Activated CD4-positive, alpha-beta T cell treated with anti-CD3 and anti-CD28 coated beads, Interleukin-2, Interleukin-6, amounts not matched to agents 100 ng/mL and 50 ng/mL, durations not matched to agents 16 hours and 8 hours (primary cell): ENCODE results near the gene KCNG2.

Experiments
- DNase-seq: peaks from one replicate; pipeline ENCODE4 v3.0.0-alpha.2; 2020

KCNG2 gene

DNA sequence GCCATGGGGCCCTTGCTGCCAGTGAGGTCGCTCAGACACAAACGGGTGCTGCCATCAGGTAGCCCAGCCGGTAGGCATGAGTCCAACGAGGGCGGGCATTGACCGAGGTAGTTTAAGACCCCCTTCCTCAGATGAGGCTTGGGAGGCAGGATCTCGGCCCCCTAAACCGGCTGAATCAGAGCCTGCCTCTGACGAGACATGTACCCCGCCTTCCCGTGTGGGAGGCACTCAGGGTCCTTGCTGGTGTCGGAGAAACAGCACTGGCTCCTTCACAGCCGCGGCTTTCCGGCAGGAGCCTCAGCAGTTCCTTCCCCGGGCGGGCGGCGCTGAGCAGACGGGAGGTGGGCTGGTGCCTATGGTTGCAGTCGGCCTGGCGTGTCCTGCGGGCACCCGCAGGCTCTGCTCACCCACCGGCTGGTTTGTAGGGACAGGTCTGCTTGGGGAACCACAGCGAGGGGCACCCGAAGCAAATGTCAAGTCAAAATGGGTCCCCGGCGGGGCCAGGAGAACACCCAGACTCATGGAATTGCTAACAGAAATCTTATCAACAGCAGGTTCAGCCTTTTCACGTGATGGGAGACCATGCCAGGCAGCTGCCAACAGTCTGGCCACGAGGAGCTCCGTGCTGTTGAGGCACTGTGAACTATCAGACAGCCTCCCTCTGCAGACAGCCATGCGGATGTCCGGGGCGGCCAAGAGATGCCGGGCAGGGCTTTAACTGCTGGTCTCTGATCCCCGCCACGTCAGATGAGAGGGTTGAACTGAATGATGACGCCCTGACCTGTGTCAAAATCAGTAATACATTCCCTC is 2.8 kb downstream of the KCNG2 start:
- no peak for DNase-seq

DNA sequence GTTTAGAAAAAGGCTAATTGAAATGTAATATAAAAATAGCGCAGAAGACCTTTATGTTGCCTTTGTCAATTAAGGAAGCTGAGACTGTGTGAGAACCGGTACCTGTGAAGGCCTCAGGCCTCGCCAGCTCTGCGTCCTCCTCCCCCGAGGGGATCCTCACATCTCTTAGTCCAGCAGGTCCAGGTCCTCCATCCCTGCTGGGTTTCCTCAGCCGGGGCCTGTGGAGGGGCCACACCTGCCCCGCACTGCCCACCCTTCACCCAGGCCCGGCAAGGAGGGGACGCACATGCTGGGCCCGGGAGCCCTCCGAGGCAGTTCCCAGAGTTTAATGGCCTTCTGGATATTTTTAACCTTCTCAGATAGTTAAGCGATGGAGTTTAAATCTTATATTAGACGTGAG is 3.5 kb downstream of the KCNG2 start:
- DNase-seq = no peak

DNA sequence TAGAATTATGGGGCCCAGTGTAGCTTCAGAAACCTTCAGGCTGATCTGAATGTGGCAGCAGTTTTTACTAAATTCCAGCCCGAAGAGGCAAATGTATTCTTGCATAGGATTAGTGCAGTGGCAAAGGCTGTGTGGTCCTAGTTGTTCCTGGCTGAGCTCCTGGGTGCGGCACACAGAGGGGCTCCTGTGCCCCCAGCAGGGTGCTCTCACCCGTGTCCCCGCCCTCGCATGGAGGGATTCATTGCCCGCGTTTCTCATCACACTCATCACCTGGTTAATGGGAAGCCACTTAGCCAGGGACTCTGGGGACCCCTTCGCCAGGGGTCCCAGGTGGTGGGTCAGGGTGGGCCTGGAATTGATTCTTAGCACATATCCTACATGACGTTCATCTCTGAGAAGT is 3.9 kb downstream of the KCNG2 start:
- DNase-seq = no peak

DNA sequence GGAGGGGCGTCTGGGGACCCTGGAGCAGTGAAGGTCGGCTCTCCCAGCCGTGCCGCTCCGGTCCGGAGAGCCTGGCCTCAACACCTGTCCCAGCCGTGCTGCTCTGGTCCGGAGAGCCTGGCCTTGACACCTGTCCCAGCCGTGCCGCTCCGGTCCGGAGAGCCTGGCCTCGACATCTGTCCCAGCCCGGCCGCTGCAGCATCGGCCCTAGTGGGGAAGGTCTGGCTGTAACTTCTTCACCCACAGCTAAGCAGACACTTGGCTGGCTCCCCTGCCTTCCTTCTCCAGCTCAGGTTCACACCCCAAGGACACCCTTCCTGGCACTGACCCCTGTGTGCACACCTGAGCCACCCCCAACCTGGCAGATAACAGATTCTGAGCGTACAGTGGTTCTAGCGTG is 4.6 kb downstream of the KCNG2 start:
- no peak for DNase-seq

DNA sequence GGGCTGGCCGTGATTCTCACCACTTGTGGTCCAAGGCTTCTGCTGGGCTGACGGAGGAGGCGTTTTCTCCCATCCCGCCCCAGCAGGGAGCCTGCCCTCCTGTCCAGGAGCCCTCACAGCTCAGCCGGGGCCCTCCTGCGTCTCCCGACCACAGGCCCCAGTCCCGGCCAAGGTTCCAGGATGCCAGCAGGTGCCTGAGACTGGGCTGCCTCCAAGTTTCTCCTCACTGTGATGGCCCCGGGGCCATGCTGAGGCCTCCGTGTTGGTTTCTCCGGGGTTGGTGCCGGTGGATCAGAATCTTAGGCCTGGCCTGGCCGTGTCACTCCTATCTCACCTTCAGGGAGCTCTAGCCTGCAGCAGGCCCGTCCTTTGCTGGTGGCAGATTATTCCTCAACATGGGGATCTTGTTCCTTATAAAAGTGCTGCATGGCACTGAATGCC is 5.9 kb downstream of the KCNG2 start:
- DNase-seq = no peak

DNA sequence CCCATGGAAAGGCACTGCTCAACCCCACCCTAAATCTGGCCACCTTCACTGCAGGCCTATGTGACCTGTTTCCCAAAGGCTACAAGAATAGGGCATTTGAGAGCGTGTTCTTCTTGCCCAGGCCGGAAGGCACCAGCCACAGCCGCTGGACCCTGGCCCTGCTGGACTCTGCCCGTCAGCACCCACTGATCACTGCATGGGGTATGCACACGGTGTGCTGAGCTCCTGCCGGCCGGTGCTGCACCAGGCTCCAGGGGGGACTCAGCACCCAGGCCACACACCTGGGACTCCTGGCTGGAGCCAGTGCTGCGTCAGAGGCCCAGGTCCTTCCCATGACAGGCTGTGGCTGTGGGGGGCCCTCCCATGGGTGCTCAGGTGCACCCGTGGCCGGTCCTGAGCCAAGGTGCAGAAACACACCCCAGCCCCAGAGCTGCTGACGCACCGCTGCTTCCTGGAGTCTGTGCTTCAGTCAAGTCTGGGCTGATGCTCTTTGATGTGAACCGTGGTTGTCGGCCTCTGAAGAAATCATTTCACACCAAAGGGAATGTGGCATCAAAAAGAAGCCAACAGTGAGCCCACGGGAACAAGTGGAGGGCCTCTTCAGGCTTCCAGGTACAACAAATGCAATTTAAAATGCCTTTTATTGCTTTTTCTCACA is 6.5 kb downstream of the KCNG2 start:
- no peak for DNase-seq

DNA sequence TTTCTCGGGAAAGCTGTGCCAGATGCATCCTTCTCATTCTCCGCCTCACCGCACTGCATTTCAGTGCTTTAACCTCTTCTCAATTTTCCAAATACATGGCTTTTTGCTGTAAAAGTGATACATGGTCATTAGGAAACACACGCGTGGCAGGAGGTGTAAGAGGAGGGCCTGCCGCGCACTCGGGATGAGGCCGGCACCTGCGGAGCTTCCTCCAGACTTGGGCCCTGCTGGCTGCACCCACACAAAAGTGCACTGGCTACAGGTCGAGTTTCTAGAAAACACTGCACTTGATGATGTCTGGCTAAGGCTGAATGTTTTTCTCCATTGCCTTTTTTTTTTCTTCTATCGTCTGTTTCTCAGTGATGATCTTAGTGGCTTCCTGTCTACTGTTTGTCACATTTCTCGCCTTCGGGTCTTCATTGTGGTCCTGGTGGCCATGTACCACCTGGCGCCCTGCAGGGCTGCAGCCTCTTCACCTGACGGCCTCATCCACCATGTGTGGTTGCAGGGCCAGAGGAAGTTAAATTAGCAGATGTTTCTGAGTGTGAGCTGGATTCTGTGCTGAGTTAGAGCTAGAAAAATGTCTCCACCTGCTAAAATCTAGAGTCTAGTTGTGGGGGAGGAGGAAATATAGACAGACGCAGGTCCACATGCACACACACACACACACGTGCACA is 7.6 kb downstream of the KCNG2 start:
- DNase-seq = no peak

DNA sequence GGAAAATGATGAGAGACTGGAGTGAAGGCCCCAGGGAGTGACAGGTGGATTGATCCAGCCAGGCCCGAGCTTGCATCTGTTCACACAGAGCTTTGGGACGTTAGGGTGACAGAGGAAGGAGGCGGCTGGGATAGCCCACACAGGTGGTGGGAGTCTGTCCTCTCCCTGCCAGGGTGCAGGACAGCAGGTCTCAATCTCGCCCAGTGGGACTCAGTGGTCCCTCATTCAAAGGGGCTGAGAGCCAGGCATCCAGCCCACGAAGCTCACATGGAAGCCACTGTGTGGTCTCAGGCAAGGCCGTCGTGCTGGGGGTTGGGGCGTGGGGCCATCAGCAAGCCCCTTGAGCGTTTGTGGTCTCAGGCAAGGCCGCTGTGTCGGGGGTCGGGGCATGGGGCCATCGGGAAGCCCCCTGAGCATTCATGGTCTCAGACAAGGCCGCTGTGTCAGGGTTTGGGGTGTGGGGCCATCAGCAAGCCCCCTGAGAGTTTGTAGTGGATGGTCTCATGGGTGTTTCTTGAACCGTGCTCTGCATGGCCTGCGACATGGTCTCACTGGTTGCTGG is 8.3 kb downstream of the KCNG2 start:
- no peak for DNase-seq

DNA sequence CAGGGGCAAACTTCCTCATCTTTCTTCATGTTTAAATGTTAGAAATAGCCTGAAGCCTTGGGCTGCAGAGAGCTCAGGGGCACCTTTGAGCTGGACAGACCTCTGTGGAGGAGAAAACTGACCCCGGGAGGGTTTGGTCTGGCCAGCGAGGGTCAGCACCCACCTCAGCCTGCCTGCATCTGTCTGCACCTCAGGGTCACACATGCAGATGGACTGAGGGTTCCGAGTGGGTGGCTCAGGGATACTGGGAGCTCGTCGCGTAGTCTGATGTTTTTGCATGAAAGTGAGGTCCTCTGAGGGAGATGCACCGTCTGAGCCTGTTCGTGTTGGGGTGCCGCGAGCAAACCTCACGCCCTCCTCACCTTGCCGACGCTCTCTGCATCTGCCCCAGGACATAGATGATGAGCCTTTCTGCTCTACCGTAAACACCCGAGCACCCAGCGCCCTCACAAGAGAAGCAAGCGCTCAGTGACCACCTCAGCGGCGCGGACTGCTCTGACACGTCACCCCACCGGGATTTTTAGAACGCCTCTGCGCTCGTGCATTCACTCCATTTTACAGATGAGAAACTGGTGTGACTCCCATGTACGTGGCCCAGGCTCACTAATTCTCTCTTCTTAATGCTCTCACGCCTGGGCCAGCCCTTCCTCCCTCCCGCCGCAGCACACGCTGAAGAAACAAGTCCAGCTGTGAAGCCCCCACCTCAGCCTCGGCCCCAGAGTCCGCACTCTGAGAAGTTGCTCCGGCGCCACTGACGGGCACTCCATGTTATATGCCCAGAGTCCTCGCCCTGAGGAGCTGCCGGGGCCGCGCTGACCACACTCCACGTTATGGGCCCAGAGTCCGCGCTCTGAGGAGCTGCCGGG is 9.5 kb downstream of the KCNG2 start:
- DNase-seq = no peak

DNA sequence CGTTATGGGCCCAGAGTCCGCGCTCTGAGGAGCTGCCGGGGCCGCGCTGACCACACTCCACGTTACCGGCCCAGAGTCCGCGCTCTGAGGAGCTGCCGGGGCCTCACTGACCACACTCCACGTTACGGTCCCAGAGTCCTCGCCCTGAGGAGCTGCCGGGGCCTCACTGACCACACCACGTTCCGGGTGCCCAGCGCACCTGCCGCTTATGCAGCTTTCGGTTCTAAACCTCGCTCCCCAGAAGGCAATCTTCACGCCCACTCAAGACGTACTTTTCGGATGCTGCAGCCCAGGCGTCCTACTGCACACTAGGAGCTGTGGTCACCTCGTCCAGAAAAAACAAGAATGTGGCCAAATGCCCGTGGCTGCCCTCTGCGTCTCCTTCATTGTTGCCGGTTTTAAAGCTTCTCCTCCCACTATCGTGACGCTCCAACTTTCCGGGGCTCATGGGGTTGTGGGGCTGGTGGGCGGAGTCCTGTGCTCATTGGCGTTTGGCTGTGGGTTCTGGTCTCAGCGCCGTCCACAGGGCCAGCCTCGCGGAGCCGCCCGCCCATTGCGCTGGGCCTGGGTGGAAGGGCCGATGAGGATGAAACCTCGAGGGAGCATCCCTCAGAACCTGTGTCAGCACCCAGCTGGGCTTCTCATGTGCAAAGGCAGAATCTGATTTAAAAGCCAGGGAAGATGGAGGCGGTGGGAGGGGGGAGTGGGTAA is 11.9 kb downstream of the KCNG2 start:
- DNase-seq = no peak

DNA sequence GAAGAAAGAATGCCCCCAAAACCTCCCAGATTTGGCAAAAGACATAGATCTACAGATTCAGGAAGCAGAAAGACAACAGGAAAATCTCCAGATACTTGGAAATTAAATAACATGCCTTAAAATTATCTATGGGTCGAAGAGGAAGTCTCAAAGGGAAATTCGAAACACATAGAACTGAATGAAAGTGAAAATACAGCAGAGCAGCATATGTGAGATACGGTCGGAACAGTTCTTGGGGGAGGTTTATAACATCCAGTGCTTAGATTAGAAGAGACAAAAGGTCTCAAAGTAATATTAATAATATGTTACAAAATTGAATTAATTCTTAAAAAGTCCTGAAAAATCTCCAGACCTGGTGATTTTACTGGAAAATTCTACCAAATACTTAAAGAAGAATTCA is 14.3 kb downstream of the KCNG2 start:
- no peak for DNase-seq

DNA sequence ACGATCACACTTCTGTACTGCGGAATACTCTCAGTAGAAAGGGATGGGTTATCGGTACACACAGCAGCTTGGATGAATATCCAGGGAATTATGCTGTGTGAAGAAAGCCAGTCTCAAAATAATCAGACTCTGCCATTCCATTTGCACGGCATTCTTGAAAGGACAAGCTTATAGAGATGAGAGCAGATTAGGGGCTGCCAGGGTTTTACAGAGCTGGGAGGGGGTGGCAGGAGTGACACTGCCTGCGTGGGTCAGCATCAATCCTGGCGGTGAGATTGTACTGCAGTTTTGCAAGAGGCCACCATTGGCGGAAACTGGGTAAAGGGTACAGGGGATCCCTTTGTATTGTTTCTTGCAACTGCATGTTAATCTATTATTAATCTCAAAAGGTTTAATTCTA is 16.6 kb downstream of the KCNG2 start:
- no peak for DNase-seq

DNA sequence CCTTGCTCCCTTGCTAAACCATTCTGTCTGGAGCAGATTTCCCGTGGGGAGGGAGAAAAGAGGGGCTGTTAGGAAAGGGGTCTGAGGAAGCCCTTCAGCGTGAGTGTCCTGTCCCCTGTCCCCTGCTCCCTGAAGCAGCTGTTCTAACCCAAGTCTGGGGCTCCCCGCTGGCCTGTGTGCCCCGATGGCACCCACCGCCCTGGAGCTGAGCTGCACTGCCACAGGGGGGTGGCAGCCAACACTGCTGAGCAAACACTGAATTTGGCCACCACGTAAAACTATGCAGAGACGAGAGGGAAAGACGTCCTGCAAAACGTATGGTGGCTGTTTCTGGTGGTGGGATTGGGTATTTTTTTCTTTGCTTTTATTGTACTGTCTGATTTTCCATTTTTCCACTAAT is 17.9 kb downstream of the KCNG2 start:
- DNase-seq = no peak

DNA sequence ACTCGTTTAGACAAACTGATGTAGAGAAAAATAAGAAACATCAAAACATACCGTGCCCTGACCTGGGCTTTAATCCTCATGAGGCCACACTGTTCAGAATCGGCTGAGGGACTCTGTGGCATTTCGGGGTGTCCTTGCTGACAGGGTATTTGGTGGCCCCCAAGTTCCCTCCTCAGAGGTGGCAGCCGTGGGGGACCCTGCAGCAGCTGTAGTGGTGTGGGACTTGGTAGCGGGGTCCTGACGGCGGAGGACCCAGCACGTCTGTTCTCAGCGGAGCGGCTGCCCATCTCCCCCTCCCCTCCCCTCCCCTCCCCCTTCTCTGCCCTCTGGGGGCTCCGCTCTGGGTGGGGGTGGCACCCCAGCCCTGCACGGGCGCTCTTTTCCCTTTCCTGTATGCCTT is 18.4 kb downstream of the KCNG2 start:
- DNase-seq = no peak

DNA sequence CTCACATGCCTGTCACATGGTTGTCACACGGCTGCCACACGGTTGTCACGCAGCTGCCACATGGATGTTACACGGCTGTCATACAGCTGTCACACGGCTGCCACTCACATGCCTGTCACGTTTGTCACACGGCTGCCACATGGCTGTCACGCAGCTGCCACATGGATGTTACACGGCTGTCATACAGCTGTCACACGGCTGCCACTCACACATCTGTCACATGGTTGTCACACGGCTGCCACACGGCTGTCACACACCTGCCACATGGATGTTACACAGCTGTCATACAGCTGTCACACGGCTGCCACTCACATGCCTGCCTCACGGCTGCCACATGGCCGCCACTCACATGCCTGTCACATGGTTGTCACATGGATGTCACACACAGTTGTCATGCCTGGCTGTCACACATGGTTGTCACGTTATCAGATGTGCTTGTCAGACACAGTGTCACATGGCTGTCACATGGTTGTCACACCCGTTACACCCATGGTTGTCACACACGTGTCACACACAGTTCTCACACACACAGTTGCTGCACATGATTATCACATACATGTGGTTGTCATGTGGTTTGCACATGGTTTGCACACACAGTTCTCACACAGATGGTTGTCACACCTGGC is 19.4 kb downstream of the KCNG2 start:
- DNase-seq = no peak

DNA sequence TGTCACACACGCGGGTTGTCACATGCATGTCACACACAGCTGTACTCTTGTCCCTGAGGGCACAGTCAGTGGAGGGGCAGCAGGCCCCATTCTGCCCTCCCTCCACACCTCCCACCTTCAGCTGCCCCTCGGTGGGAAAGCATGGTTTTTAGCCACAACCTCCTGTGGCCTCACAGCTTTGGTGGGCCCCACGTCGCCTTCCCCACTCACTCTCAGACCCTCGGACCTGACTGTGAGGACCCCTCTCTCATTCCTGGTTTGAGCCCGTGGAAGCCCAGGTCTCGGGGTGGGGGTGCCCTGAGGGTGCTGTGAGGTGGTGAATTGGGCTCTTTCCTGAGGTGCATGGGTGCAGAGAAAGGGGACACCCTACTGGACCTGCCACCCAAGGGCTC is 19.9 kb downstream of the KCNG2 start:
- no peak for DNase-seq

DNA sequence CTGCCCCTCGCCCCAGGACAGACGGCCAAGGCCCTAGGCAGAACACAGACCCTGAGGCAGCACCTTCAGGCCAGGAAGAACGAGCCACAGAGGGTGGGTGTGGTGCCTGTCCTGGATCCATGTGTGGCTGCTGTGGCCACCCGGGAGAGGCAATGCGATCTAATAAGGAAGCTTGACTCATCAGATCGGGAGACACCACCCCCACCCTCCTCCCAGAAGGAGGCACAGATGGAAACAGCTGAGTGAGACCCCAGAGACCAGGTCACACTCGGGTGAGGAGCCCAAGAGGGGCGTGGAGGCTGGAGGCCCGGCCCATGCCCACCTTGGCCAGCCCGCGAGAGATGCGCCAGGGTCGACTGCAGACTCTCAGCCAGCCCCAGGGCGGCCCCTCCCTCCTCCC is 20.3 kb downstream of the KCNG2 start:
- no peak for DNase-seq

DNA sequence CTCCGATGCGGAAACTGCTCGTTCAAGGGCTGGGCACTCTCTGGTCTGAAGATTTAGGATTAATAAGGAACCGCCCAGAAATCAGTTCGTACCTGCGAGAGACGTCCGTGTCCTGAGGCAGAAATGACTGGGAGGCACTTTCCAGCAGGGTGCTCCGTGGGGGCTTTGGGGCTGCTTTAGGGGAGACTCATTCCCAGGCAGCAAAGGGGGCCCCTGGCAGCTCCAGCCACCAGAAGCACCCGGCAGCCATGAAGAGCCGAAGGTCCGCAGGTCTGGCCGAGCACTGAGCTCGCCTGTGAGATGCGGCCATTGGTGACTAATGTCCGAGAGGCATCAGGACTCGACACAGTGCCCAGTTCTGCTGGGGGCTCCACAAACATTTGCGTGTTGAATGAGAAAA is 20.9 kb downstream of the KCNG2 start:
- DNase-seq = no peak

DNA sequence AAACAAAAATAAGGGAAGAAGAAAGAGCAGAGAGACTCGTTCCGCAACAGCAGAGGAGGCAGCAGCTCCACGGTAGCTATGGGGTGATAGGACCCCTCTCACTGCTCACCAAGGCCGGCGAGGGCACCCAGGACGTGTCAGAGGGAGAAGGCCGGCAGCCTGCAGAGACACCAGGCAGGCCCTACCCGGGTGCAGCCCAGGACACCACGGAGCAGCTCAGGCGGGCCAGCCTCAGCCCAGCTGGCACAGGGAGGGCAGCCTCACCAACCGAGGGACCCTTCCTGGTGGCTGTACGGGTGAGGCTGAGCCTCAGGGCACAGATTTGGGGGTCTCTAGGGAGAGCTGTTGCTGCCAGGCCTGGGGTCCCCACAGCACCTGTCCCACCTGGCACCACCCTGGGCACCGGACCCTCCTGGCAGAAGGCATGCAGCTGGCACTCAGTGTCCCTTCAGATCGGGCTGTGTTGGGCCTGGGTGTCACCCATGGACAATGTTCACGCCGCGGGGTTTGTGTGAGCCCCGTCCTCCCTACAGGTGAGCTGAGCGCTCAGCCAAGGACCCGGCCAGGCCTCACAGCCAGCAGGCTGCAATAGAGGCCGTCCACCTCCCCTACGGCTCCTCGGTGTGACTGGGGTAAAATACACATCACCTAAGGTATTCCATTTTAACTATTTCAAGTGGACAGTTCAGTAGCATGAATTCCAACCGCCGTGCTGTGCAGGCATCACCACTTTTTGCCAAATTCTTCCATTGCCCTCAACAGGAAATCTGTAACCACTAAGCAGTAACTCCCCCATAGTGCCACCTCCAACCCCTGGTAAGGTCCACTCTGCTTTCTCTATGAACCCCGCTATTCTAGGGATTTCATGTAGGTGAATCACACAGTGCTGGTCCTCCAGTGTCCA is 21.6 kb downstream of the KCNG2 start:
- no peak for DNase-seq

DNA sequence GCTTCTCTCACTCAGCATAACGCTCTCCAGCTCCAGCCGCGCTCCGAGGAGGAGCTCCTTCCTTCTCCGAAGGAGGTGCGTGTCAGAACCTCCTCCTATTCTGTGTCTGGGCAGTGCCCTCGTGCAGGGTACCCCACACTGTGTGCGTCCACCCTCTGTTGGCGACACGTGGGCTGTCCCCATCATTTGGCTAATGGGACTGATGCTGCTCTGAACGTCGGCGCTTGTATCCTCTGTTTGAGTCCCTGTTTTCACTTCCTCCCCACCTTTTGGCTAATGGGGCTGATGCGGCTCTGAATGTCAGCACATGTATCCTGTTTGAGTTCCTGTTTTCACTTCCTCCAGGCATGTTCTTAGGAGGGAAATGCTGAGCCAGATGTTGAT is 22.2 kb downstream of the KCNG2 start:
- DNase-seq = no peak

DNA sequence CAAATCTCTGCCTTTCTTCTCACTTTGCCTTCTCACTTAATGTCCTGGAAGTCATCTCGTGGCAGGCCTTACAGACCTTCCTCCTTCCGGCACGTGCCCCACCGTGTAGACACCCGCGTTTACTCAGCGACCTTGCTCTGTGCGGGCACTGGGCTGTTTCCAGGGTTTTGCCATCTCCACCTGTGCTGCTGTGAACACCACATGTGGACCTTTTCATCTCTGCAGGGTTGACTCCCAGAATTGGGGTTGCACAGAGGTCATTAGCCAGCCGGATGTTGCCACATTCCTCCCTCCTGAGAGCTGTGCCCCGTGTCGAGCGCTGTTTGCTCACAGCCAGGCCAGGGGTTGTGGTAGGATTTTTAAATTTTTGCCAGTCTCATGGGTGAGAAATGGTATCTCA is 25.4 kb downstream of the KCNG2 start:
- DNase-seq = no peak
